HepG2 (cell line): Measurements from ENCODE around the gene MTM1. TPM values are rescaled to one million over a fixed set of nuclear protein-coding genes. Genes with fewer than 3 reads are reported as not detected.

ENCODE experiments used
- ARID2 ChIP-seq: sonication (generic); formaldehyde crosslinking; IDR thresholded peaks from 2 replicates; pipeline ENCODE4 v1.8.1; 2022; ENCODE audit warnings: mild to moderate bottlenecking, missing genetic modification reagents, borderline replicate concordance
- CHD4 ChIP-seq: fragments of 200-600 bp; sonication (generic); IDR thresholded peaks from 2 replicates; pipeline ENCODE4 v1.7.0; 2017; ENCODE audit warnings: mild to moderate bottlenecking, low read length, borderline replicate concordance
- DNMT3B ChIP-seq: conservative IDR thresholded peaks from 2 replicates; pipeline ENCODE4 v1.6.1; 2016; ENCODE audit warnings: missing biosample characterization, control low read depth
- ESRRA ChIP-seq: sonication (generic); formaldehyde crosslinking; IDR thresholded peaks from 2 replicates; pipeline ENCODE4 v1.5.1; 2020; ENCODE audit warnings: mild to moderate bottlenecking, low read depth, missing genetic modification reagents
- FOXK2 ChIP-seq: fragments of 450-650 bp; IDR thresholded peaks from 2 replicates; pipeline ENCODE4 v1.6.1; 2016
- KAT8 ChIP-seq: IDR thresholded peaks from 2 replicates; pipeline ENCODE4 v1.6.1; 2016; ENCODE audit warnings: missing genetic modification reagents, missing compliant biosample characterization
- KDM4B ChIP-seq: sonication (generic); formaldehyde crosslinking; IDR thresholded peaks from 2 replicates; pipeline ENCODE4 v1.4.0; 2020; ENCODE audit warnings: missing genetic modification reagents
- KMT2B ChIP-seq: IDR thresholded peaks from 2 replicates; pipeline ENCODE4 v1.6.1; 2016; ENCODE audit warnings: missing genetic modification reagents, missing compliant biosample characterization
- MLLT10 ChIP-seq: sonication (generic); formaldehyde crosslinking; IDR thresholded peaks from 2 replicates; pipeline ENCODE4 v1.4.0; 2020; ENCODE audit warnings: missing genetic modification reagents
- NFE2L2 ChIP-seq: fragments of 150-350 bp; IDR thresholded peaks from 2 replicates; pipeline ENCODE4 v1.6.1; 2014; ENCODE audit warnings: low read length
- NR2F1 ChIP-seq, 2 experiments: fragments of 450-650 bp in 1 of 2; formaldehyde crosslinking in 1 of 2; IDR thresholded peaks; 2 replicates each; pipeline versions ENCODE4 v1.5.0 to v1.6.1; 2016 to 2020; ENCODE audit warnings: mild to moderate bottlenecking in 1 of 2, missing compliant biosample characterization in 1 of 2, missing genetic modification reagents in 1 of 2, moderate library complexity in 1 of 2
- POLR2AphosphoS2 ChIP-seq: IDR thresholded peaks from 2 replicates; pipeline ENCODE4 v1.6.1; 2011; ENCODE audit warnings: low read depth, low read length, improper control_type of control experiment
- RBM22 ChIP-seq: fragments of 200-400 bp; formaldehyde crosslinking; optimal IDR thresholded peaks from 2 replicates; pipeline ENCODE3; 2017; ENCODE audit warnings: mild to moderate bottlenecking, low read length, moderate library complexity
- ZBTB42 ChIP-seq: sonication (generic); formaldehyde crosslinking; IDR thresholded peaks from 2 replicates; pipeline ENCODE4 v1.5.0; 2020; ENCODE audit warnings: mild to moderate bottlenecking, missing genetic modification reagents
- ZIK1 ChIP-seq: sonication (generic); formaldehyde crosslinking; IDR thresholded peaks from 2 replicates; pipeline ENCODE4 v1.5.0; 2020; ENCODE audit warnings: mild to moderate bottlenecking, low read depth, missing genetic modification reagents, borderline replicate concordance
- ZNF180 ChIP-seq: sonication (generic); formaldehyde crosslinking; IDR thresholded peaks from 2 replicates; pipeline ENCODE4 v1.4.0; 2020; ENCODE audit warnings: low read depth, missing genetic modification reagents, borderline replicate concordance
- ZNF225 ChIP-seq: sonication (generic); formaldehyde crosslinking; IDR thresholded peaks from 2 replicates; pipeline ENCODE4 v1.4.0; 2020; ENCODE audit warnings: mild to moderate bottlenecking, missing genetic modification reagents
- ZNF260 ChIP-seq: sonication (generic); formaldehyde crosslinking; IDR thresholded peaks from 2 replicates; pipeline ENCODE4 v1.4.0; 2020; ENCODE audit warnings: missing genetic modification reagents, low read depth, mild to moderate bottlenecking, borderline replicate concordance
- ZNF263 ChIP-seq: sonication (generic); formaldehyde crosslinking; IDR thresholded peaks from 2 replicates; pipeline ENCODE4 v1.4.0; 2020; ENCODE audit warnings: missing genetic modification reagents
- ZNF496 ChIP-seq: sonication (generic); formaldehyde crosslinking; IDR thresholded peaks from 2 replicates; pipeline ENCODE4 v1.8.1; 2023; ENCODE audit warnings: mild to moderate bottlenecking, moderate library complexity, missing genetic modification reagents; ENCODE audit not compliant: insufficient replicate concordance
- ZNF546 ChIP-seq: sonication (generic); formaldehyde crosslinking; conservative IDR thresholded peaks from 2 replicates; pipeline ENCODE4 v1.8.1; 2023; ENCODE audit warnings: mild to moderate bottlenecking, missing genetic modification reagents
- ZNF674 ChIP-seq: sonication (generic); formaldehyde crosslinking; IDR thresholded peaks from 2 replicates; pipeline ENCODE4 v1.5.0; 2020; ENCODE audit warnings: low read depth, mild to moderate bottlenecking, missing genetic modification reagents
- ZNF737 ChIP-seq: sonication (generic); formaldehyde crosslinking; IDR thresholded peaks from 2 replicates; pipeline ENCODE4 v1.5.0; 2020; ENCODE audit warnings: missing genetic modification reagents, mild to moderate bottlenecking, borderline replicate concordance
- polyA plus RNA-seq, 8 experiments: library from polyadenylated mRNA; depleted of rRNA in 3 of 8; stranded (reverse) in 7 of 8; unstranded in 1 of 8; fragments of >200 nt; fragmentation: Illumina TruSeq in 4 of 8; extraction: Trizol in 4 of 8; gene quantifications; 2 replicates each; pipeline versions ENCODE4 v1.2.1 to v1.2.3, GENCODE V29; 2011 to 2016; ENCODE audit warnings: low read depth in 4 of 8, missing spikeins in 1 of 8, mixed read lengths in 1 of 8; ENCODE audit not compliant: insufficient read depth in 1 of 8
- total RNA-seq, 5 experiments: library from RNA; depleted of rRNA; stranded (reverse); fragments of >200 nt; fragmentation: Illumina TruSeq; extraction: Trizol; gene quantifications; 2 replicates each; pipeline ENCODE4 v1.2.3, GENCODE V29; 2016; ENCODE audit warnings: low read depth in 1 of 5
- TF ChIP-seq, protein P1 (sequence below): sonication (generic); formaldehyde crosslinking; IDR thresholded peaks from 2 replicates; pipeline ENCODE4 v1.8.0; 2022; ENCODE audit warnings: mild to moderate bottlenecking, missing genetic modification reagents, moderate library complexity
- TF ChIP-seq, protein P2 (sequence below): sonication (generic); formaldehyde crosslinking; IDR thresholded peaks from 2 replicates; pipeline ENCODE4 v1.5.0; 2020; ENCODE audit warnings: missing genetic modification reagents
- TF ChIP-seq, protein P3 (sequence below): sonication (generic); formaldehyde crosslinking; IDR thresholded peaks from 2 replicates; pipeline ENCODE4 v1.4.0; 2020; ENCODE audit warnings: mild to moderate bottlenecking, missing genetic modification reagents
- TF ChIP-seq, protein P4 (sequence below): sonication (generic); formaldehyde crosslinking; IDR thresholded peaks from 2 replicates; pipeline ENCODE4 v1.4.0; 2020; ENCODE audit warnings: mild to moderate bottlenecking, missing genetic modification reagents

MTM1 gene
- total and polyA plus RNA-seq, 2 of the 13 experiments (the other 11 are each of a cell fraction or from before 2014, with no cell fraction given), result 12.0 to 15.2 TPM

DNA sequence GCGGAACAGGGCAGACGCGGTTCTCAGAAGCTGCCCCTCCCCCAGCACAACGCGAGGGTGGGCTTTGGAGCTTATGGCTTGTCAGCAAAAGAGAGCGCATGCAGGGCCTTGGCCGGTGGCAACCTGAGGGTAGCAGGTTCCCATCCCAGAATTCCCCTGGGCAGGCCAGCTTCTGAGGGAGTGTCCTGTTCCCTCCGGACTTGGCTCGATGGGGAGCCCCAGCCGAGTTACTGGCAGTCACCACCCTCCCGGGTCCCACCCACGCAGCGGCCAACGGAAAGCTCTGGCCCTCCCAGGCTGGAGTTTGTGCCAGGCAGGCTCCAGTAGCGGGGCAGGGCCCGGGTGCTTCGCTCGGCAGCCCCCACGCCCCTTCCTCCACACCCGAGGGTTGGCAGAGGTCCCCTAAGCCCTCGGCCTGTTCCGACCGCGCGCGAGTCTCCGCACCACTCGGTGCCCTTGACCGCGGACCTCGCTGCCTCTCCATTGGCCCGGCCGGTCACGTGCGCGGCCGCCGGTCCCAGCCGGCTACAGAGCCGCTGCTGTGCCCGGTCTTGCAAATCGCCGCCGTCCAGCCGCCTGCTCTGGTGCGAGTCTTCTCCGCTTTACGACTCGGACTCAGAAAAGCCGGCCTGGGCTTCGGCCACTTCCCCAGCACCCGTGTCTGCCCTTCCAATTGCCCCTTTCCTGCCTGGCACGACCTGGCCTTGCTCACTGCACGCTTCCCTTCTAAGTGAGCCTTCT, 20.9 kb upstream of the MTM1 start (continued):
- TF ChIP-seq ZNF180 (CRISPR knock-in tag) (no peak), RBM22 (no peak), KDM4B (CRISPR knock-in tag) (no peak), ZBTB42 (CRISPR knock-in tag) (no peak), DNMT3B (CRISPR knock-in tag) (no peak), ZNF496 (CRISPR knock-in tag) (no peak), FOXK2 (no peak), ZNF263 (CRISPR knock-in tag) (no peak), NFE2L2 (no peak), ZNF260 (CRISPR knock-in tag) (no peak), ARID2 (CRISPR knock-in tag) (0 out of 2 replicates have a peak, but pooled peaks have one; percentile 68), NR2F1 (CRISPR knock-in tag; IDR thresholded peaks at IDR 0.05) (peak in 1 of 2 experiments; percentile 19; a peak in 1 of 4 replicates), KAT8 (CRISPR knock-in tag) (no peak), ZNF674 (CRISPR knock-in tag) (no peak), MLLT10 (no peak), ZNF737 (CRISPR knock-in tag) (no peak), POLR2AphosphoS2 (no peak), CHD4 (no peak), ESRRA (CRISPR knock-in tag) (peak; percentile 60; the same call in 1 of the 2 replicates), ZNF225 (CRISPR knock-in tag) (no peak), KMT2B (CRISPR knock-in tag) (no peak; the same call in 1 of the 2 replicates), ZNF546 (CRISPR knock-in tag) (no peak), ZIK1 (no peak)
- TF ChIP-seq, protein P1, sequence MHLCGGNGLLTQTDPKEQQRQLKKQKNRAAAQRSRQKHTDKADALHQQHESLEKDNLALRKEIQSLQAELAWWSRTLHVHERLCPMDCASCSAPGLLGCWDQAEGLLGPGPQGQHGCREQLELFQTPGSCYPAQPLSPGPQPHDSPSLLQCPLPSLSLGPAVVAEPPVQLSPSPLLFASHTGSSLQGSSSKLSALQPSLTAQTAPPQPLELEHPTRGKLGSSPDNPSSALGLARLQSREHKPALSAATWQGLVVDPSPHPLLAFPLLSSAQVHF (CRISPR knock-in tag), result no peak
- TF ChIP-seq, protein P2, sequence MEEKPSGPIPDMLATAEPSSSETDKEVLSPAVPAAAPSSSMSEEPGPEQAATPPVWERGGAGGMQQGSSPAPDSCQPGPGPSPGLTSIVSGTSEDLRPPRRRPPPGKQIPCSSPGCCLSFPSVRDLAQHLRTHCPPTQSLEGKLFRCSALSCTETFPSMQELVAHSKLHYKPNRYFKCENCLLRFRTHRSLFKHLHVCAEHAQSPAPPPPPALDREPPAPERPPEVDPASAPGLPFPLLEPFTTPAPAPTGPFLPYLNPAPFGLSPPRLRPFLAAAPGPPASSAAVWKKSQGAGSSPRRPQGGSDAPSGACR (CRISPR knock-in tag), result no peak
- TF ChIP-seq, protein P3, sequence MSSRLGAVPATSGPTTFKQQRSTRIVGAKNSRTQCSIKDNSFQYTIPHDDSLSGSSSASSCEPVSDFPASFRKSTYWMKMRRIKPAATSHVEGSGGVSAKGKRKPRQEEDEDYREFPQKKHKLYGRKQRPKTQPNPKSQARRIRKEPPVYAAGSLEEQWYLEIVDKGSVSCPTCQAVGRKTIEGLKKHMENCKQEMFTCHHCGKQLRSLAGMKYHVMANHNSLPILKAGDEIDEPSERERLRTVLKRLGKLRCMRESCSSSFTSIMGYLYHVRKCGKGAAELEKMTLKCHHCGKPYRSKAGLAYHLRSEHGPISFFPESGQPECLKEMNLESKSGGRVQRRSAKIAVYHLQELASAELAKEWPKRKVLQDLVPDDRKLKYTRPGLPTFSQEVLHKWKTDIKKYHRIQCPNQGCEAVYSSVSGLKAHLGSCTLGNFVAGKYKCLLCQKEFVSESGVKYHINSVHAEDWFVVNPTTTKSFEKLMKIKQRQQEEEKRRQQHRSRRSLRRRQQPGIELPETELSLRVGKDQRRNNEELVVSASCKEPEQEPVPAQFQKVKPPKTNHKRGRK (CRISPR knock-in tag), result no peak
- TF ChIP-seq, protein P4, sequence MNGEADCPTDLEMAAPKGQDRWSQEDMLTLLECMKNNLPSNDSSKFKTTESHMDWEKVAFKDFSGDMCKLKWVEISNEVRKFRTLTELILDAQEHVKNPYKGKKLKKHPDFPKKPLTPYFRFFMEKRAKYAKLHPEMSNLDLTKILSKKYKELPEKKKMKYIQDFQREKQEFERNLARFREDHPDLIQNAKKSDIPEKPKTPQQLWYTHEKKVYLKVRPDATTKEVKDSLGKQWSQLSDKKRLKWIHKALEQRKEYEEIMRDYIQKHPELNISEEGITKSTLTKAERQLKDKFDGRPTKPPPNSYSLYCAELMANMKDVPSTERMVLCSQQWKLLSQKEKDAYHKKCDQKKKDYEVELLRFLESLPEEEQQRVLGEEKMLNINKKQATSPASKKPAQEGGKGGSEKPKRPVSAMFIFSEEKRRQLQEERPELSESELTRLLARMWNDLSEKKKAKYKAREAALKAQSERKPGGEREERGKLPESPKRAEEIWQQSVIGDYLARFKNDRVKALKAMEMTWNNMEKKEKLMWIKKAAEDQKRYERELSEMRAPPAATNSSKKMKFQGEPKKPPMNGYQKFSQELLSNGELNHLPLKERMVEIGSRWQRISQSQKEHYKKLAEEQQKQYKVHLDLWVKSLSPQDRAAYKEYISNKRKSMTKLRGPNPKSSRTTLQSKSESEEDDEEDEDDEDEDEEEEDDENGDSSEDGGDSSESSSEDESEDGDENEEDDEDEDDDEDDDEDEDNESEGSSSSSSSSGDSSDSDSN (CRISPR knock-in tag), result peak; percentile 41; the same call in 1 of the 2 replicates
